ENCODE results near the gene LAMC2. TPM values are rescaled to one million over a fixed set of nuclear protein-coding genes. Genes with fewer than 3 reads are reported as not detected.

The LAMC2 gene
- total and polyA plus RNA-seq, 2 of the 8 experiments (the other 6 are each of a cell fraction or from before 2014, with no cell fraction given): 4.6 to 12.9 TPM

GRCh38 chr1:183249941-183250452 lies 63.9 kb downstream of the LAMC2 start (continued):
- TF ChIP-seq CHD2 (IDR thresholded peaks at IDR 0.05; ENCODE audit: low read length) (no peak), YY1 (IDR thresholded peaks at IDR 0.05; ENCODE audit: low read depth, low read length) (no peak), E2F6 (IDR thresholded peaks at IDR 0.05) (no peak)
